C4-2B (cell line): ENCODE results near the gene NAGS.

Experiments used
- CTCF ChIP-seq: fragments of 450-650 bp; conservative IDR thresholded peaks from 2 replicates; pipeline ENCODE4 v1.5.1; 2017; ENCODE audit warnings: mild to moderate bottlenecking
- ZFX ChIP-seq: fragments of 450-650 bp; IDR thresholded peaks from 2 replicates; pipeline ENCODE4 v1.6.1; 2017

- TF ChIP-seq CTCF (no peak), ZFX (no peak)
Observed at GRCh38 chr17:44029736-44030135, 25.3 kb downstream of the NAGS start.
